Coronary artery (tissue), 2 donors: Measurements from ENCODE around the gene CHDH.

ENCODE experiments used
- DNase-seq: peaks from one replicate; pipeline ENCODE4 v3.0.0-alpha.2; 2017; ENCODE audit warnings: low spot score
- H3K27ac ChIP-seq, 2 donors: fragments of 200-600 bp; sonication (generic); one replicate each; pipeline ENCODE4 v1.5.1; 2016 to 2019
- H3K4me3 ChIP-seq: fragments of 200-600 bp; sonication (generic); 2 replicates; pipeline ENCODE4 v1.5.1; 2016; ENCODE audit warnings: mild to moderate bottlenecking, moderate library complexity
- TF ChIP-seq, protein P1 (sequence below): fragments of 200-600 bp; sonication (generic); IDR thresholded peaks from one replicate; pipeline ENCODE4 v1.5.1; 2019; ENCODE audit warnings: antibody characterized with exemption

The CHDH gene

GRCh38 chr3:53833700-53834099, 12.5 kb downstream of the CHDH start:
- Histone ChIP-seq H3K4me3 (no peak overlapping the region), H3K27ac (no peak overlapping the region)
- TF ChIP-seq, protein P1, sequence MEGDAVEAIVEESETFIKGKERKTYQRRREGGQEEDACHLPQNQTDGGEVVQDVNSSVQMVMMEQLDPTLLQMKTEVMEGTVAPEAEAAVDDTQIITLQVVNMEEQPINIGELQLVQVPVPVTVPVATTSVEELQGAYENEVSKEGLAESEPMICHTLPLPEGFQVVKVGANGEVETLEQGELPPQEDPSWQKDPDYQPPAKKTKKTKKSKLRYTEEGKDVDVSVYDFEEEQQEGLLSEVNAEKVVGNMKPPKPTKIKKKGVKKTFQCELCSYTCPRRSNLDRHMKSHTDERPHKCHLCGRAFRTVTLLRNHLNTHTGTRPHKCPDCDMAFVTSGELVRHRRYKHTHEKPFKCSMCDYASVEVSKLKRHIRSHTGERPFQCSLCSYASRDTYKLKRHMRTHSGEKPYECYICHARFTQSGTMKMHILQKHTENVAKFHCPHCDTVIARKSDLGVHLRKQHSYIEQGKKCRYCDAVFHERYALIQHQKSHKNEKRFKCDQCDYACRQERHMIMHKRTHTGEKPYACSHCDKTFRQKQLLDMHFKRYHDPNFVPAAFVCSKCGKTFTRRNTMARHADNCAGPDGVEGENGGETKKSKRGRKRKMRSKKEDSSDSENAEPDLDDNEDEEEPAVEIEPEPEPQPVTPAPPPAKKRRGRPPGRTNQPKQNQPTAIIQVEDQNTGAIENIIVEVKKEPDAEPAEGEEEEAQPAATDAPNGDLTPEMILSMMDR = no peak
- no peak for DNase-seq

GRCh38 chr3:53833053-53833645, 13.1 kb downstream of the CHDH start:
- H3K4me3 ChIP-seq = no peak overlapping the region
- DNase-seq = no peak
- TF ChIP-seq, protein P1 = no peak
- no peak overlapping the region for H3K27ac ChIP-seq

- Histone ChIP-seq H3K4me3 (no peak overlapping the region), H3K27ac (no peak overlapping the region)
- TF ChIP-seq, protein P1 = no peak
- DNase-seq = peak; percentile 43
Measured at GRCh38 chr3:53830944-53831343, 15.3 kb downstream of the CHDH start.

- no peak overlapping the region for H3K4me3 ChIP-seq
- no peak overlapping the region for H3K27ac ChIP-seq
- TF ChIP-seq, protein P1 = no peak
- no peak for DNase-seq
Measured at GRCh38 chr3:53829605-53830004, 16.6 kb downstream of the CHDH start.

- H3K4me3 ChIP-seq = no peak overlapping the region
- no peak for DNase-seq
- TF ChIP-seq, protein P1 = no peak
- H3K27ac ChIP-seq = no peak overlapping the region
Measured at GRCh38 chr3:53828581-53828980, 17.6 kb downstream of the CHDH start.

DNA sequence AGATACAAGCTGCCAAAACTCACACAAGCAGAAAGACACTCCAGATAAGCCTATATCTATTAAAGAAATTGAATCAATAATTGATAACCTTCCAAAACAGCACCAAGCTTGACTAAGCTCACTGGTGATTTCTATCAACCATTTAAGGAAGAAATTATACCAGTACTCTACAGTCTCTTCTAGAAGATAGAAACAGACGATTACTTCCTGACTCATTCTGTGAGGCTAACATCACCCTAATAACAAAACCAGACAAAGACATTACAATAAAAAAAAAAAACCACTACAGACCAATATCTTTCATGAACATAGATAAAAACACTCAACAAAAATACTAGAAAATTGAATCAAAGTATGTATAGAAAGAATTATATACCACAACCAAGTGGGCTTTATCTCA, 20.2 kb downstream of the CHDH start:
- H3K4me3 ChIP-seq = no peak overlapping the region
- DNase-seq = no peak
- no peak overlapping the region for H3K27ac ChIP-seq
- TF ChIP-seq, protein P1 = no peak

- peak; percentile 52 for DNase-seq
- H3K4me3 ChIP-seq = no peak overlapping the region
- TF ChIP-seq, protein P1 = no peak
- no peak overlapping the region for H3K27ac ChIP-seq
Measured at GRCh38 chr3:53824795-53825194, 21.4 kb downstream of the CHDH start.
